GM19238 (cell line): ENCODE results near the gene SYNE3.

Experiments used
- DNase-seq: peaks from one replicate; pipeline ENCODE4 v3.0.0; 2011; ENCODE audit warnings: low spot score; ENCODE audit not compliant: insufficient read length

The SYNE3 gene

DNA sequence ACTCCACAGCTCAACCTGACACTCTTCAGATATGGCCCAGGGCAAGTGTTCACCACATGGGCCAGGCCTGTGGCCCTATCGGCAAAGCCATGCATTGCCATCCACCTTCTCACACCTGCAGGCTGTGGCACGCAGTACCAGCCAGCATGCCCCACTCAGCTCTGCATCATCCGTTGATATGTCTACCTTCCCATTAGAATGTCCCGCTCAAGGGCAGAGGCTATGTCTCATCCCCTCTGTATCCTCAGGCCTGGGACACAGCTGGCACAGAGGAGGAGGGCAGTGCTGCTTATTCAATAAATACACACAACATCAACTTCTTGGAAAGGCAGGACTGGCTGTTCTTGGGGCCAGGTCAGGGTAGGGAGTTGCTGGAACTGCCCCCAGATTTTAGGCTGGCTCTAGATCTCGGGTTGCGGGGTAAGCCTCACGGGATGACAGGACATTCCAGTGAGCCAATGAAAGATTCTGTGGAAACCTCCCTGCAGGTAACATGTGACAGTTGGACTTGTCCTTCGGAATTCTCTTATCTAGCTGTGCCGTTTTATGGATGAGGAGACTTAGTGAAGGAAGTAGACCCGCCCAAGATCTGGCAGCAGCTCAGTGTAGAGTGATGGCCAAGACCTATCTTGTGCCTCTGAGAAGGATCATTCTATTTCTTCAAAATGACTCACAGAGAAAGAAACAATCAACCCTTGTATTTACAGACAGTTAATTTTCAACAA, 25.6 kb downstream of the SYNE3 start:
- DNase-seq: no peak

DNA sequence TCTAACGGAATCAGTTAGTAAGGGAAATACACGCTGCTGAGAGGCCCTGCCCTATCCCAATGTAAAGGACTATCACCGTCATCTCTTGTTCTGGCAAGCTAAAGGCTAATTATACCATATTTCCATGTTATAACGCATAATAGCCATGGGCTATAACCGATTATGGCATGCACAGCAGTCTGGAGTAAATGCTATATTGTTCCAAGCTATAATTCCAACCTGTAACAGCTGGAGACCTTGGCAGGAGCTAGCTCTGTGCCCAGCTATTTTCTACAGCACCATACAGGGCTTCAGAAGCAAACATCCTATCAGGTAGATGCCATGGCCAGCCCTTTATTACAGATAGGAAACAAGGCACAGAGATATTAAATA, 26.3 kb downstream of the SYNE3 start:
- no peak for DNase-seq

DNA sequence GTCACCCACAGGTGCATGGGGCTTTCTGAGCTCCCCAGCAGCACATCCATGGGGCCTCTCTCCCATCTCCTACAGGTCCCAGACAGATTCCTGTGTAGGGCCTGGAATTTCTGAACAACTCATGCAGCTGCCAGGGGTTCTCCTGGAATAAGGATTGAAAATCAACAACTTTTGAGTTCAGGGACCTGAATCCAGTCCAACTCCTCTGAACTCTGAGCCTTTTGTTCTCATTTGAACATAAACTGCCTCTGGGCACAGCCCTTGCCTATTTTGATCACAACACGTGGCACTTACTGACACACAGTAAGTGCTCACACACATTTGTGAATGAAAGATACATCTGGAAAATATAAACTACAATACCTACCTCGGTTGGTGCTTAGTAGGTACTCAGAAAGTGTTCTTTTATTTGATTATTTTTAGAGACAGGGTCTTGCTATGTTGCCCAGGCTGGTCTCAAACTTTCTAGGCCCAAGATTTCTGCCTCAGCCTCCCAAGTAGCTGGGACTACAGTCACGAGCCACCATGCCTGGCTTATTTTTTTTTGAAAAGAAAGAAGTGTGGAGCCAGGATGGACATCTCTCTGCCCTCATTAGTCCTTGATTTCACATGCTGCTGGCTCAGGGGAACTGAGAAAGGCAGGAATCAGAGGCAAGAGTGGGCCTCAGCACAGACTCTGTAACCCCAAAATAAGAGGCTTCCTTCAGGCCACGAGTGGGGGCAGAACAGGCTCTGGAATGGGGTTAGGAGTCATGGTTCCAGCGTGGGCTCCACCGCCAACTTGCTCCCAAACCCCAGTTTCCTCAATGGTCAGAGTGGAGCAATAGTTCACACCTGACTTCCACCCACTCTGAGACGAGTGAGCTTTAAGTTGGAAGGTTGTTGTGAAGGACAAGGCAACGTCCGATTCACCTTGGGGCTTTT, 27.0 kb downstream of the SYNE3 start:
- DNase-seq: no peak

DNA sequence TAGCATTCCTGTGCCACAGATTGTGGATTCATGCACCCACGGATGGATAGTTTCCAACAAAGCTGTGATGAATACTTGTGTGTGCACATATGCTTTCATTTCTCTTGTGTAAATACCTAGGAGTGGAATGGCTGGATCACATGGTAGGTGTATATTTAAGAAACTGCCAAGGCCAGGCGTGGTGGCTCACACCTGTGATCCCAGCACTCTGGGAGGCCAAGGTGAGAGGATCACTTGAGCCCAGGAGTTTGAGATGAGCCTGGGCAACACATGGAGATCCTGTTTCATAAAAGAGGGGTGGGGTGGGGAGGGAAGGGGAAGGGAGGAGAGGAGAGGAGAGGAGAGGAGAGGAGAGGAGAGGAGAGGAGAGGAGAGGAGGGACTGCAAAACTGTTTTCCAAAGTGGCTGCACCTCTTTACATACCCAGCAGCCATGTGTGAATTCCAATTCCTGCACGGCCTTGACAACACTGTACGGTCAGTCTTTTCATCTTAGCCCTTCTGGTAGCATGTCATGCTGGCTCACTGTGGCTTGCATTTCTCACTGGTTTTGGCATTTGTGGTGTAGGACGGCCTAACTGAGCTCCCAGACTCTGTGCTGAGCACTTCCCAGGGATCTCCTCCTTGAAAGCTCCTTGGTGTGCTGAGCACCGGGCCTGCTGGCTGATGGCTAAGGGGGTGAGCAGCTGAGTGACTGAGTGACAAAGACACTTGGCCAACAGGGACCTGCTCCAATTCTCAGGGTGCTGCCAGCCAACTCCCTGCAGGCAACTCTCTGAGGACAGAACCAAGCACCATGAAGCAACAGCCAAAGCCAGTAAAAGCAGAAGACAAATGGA, 27.9 kb downstream of the SYNE3 start:
- DNase-seq: no peak

DNA sequence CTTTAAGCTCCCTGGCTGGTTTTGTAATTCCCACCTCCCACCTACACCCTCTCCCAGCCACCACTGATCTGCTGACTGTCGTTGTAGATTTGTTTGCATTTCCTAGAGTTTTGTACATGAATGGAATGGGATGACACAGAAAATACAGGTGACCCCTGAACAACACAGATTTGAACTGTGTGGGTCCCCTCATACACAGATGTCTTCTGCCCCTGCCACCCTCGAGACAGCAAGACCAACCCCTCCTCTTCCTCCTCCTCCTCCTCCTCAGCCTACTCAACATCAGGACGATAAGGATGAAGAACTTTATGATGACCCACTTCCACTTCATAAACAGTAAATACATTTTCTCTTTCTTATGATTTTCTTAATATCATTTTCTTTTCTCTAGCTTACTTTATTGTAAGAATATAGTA, 28.8 kb downstream of the SYNE3 start:
- no peak for DNase-seq

DNA sequence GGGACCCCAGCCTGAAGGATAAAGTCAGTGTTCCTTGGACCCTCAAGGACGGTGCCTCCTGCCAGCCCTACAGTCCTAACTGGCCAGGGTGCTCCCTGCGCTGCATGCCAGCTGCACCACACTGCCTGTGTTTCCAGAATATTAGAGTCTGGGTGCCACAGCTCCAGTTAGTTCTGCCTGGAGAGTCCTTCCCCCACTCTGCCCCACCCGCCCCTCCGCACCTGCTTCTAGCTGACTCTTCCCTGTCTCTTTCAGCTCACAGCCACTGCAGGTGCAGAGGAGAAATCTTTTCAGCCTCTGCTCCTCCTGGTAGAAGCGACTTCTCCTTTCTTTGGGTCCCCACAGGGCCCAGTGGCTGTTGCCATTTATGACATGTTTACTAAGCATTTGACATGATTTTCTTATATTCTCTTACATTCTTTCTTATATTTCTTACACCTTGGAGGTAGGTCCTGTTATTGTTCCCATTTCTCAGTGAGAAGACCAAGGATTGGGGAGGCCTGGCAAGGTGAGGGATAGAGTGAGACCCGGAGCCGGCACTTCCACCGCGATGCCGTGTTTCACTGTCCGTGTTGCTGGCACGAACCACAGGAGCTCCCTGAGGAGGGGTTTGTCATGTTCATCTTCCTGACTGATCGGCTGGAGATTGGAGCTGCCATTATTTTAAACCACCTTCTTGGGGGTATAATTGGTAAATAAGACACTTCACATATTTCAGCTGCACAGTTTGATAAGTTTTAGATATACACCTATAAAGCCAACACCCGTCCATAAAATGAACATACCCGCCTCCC, 29.4 kb downstream of the SYNE3 start:
- no peak for DNase-seq

DNA sequence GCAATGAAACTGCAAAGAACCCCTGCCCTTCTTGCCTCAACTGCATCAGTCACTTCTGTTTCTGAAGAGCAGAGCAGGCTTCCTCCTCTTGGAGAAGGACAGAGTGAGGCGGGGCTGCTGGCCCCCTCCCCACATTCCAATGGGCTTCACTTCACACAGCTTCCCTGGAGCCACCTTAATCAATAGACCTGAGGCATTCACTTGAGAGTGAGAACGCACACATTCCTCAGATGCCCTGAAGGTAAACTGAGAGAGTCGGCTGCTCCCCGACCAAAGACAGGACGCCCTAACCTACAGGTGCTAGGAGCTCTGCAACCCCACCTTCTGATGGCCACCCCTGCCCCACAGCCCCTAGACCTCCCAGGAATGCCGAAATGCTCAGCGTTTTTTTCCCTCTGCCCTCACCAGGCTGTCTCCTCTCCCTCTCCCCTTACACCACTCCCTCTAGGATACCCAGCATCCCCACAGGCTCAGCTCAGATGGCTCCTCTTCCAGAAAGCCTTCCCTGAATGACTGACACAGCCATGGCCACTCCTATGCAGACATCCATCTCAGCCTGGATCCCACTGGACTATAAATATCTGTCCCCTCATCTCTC, 31.1 kb downstream of the SYNE3 start:
- DNase-seq: no peak

DNA sequence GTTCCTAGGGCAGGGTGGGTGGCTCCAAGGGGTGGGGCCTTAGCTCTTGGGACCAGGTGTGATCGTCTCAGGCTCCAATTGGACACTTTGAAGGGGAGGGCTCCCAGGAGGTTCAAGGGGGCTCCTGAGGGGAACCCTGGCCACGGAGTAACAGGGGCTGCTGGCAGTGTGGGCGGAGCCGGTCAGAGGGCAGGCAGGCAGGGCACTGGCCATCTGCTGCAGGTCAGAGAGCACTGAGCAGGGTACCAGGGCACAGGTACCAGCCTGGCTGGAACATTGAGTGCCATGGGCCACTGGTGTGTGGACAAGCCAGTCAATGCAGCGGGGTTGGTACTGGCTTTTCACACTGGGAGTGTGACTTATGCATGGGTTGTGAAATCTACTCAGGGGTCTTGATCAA, 32.2 kb downstream of the SYNE3 start:
- no peak for DNase-seq

DNA sequence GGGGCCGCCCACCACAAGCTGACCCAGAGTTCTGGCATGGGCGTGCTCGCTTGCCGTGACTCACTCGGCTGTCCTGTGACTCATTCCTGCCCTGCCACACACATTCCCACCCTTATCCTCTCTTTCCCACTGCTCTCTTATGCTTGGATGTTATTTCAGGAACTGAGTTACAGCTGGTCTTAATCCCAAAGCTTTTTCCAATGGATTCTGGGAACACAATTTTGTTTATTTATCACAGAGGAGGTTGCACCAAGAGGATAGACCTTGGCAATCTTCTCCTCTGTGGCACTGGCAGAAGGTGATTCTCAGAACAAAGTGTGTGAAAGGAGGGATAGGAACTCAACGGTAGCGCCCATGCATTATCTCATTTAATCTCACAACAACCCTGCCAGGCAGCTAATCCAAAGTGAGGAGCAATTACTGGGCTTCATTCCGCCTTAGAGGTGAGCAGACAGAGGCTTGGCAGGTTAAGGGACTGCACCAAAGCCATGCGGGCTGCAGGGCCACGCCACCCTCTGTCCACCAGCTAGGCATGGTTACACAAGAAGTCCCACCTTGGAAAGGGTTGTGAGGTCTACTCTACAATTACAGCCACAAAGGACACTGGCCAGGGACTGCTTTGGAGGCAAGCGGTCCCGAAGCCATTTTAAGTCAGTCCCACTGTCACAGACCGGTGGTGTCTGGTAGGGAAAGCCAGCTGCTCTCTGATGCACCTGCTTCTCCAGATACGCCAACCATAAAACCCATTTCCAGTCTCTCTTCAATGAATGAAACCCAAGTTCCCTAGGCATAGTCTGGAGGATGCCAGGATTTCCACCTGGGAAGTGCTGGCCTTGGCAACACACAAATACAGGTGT, 32.9 kb downstream of the SYNE3 start:
- no peak for DNase-seq

DNA sequence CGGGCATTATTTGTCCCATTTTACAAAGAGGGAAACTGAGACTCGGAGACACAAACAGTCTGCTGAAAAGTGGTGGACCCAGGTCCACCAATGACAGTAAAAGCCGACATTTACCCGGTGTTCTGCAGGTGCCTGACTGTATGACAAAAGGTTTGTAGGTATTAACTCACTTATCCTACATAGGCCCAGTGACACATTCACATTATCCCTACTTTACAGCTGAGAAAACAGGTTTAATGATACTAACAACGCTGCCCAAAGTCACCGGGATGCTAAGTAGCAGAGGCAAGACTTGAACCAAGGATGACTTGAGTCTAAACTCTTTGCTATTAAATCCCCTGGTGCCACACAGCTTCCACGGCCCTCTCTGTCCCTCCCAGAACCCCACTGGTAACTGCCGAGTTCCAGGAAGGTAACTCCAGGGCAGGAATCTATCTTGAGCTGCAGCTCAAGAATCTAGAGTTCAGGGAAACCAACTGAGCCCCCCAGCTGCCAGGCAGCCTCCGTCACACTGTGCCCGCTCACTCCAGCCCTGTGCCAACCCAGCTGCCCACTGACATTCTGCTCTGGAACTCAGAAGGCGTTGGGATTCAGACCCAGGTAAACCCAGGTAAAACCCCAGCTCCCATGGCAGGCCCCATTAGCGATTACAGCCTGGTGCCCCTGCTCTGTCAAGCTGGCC, 33.7 kb downstream of the SYNE3 start:
- DNase-seq: no peak

DNA sequence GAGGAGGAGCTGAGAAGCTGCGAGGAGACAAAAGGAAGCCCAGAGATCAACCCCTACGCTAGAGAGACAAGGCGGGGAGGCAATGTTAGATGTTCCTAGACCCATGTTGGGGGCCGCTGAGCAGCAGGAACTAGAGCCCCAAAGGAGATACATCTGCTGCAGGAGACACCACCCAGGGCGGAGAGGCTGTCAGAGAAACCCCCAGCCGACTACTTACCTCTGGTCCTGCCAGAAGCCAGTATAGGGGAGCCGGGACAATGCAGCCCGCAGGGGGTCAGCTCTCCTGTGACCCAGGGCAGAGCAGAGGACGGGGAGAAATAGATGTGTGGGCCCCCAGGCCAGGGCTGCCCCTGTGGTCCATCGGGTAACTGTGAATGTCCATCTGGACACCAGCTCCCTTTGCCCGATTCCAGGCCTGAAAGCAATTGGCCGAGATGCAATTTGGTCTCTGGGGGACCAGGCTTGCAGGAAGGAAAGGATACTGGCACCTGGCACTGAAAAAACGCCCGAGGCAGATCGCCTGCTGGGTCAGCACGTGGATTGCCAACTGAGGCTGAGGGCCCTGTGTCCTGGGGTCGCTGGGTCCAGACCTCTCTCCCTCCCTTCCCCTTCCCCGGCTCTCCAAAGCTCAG, 34.9 kb downstream of the SYNE3 start:
- no peak for DNase-seq

DNA sequence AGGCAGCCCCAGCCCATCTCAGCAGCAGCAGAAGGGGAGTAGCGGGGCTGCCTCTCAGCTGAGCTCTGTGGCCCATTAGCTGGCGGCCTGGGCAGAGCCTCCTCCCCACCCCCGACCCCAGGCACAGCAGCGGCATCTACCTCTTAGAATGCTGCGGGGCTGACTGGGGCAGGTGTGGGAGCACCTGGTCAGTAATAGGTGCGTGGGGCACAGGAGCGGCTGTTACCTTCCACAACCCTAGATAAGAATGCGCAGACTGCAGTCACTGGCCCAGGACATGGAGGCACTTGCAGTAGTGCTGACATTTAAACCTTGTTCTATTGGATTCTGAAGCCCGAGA, 35.6 kb downstream of the SYNE3 start:
- no peak for DNase-seq

DNA sequence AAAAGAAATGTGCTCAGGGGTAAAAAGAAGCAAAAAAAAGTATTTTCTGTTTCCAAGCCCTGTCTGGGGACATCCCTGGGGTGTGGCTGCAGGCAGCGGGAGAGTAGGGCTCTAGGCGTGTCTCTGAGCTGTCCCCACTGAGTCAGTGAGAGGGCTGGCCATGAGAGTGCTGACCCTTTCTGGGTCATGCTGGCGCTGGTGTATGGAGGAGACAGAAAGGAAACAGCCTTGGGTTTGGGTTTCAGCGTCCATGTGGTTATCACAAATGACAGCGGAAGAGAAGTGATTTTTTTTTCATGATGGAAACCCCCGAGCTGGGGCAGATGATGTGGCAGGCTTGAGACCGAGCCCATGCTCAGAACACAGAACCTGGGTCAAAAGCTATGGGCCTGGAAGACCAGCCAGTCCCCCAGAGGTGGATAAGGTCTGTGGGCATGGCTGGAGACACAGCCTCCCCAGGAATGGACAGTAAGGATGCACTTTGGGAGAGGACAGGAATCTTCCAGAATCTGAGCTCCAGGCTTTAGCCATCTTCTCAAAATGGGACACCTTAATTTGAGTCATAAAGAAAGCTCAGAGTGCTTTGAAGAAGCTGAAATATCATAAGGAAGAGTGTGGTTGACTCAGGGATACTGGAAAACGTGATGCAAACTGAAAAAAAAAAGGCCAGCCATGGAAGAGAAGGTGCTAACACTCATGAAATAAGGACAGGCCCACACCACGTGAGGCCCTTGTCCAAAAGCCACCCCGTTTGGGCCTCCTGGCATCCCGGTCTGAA, 36.2 kb downstream of the SYNE3 start:
- no peak for DNase-seq

DNA sequence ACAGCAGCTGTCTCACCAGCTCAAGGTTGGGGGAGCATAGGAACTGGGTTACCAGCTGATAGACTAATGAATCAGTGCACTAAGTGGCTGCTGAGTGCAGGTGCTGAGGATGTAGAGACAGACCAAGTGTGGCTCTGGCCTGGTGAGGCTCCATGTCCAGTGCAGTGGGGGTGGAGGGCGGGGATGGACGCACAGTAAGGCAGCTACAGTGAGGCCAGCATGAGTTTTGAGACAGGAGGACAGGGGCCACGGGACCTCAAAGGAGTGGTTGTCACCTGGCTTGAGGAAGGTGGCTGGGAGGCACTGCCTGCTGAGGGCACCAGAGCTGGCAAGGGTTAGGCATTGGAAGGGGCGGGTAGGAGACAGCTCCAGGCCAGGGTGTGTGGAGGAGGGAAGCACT, 37.0 kb downstream of the SYNE3 start:
- DNase-seq: no peak

DNA sequence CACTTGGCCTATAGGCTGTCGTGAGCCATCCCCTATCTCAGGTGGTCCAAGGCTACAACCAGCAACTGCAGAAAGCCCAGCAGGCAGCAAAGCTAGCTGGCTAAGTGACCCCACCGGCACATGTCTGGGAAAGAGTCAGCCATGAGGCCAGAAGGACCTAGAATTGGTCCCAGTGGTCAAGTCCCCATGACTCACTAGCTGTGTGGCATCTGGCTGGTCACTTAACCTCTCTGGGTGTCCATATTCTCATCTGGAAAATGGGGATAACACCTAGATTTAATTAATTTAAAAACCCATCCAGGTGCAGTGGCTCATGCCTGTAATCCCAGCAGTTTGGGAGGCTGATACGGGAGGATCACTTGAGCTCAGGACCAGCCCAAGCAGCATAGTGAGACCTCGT, 37.6 kb downstream of the SYNE3 start:
- DNase-seq: no peak

DNA sequence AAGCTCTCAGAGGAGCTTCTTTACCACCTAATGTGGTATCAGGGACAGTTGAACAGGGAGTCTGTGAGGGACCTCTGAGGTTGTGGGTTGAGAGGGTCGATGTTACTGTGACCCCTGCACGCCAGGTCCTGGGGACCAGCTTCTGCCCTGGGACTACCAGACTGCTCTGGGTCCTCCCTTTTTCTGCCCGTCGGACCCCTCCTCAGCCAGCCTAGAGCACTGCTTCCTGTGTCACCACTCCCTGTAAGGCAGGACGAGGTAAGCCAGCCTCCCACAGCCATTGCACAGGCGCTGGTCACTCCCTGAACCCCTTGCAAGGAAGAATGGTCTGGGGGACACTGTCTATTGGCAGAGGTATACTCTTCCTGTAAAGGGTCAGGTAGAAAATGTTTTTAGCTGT, 38.1 kb downstream of the SYNE3 start:
- no peak for DNase-seq

DNA sequence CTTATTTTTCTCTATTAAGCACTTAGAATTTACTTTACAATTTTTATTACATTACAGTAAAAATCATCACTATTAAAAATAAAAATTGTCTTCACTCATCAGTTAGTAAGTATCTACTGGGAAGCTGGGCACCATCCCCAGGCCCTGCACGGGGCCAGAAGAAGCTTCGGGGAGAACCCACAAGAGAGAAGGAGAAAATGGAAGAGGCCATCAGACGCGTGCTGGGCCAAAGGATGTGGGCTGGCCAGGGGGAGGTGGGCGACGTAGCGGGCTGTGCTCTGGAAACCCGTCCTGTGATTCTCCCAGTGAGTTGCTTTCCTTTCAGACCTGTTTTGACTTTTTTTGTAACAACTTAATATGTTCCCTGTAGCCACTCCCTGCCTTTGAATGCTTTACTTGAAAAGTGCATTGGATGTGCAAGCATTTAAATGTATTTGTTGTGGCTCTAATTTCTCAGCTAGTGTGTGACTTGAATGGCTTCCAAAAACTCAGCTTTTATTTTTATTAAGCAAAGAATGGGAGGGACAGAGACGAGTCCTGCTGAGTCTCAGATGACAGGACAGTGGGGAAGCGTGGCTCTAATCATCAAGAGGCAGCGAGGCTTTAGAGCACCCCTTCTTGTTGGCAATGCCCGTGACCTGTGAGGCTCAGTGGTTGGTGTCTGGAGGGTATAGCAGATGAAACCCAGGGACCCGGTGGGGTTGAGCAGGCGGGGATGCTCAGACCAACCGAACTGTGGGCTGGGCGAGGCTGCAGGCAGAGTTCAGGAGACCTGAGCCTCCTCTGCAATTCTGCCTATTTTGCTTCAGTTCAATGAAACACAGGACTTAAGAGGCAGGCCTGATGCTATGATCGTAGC, 38.8 kb downstream of the SYNE3 start:
- DNase-seq: no peak
